Measurements from ENCODE around the gene TMEM38B. TPM values are rescaled to one million over a fixed set of nuclear protein-coding genes. Genes with fewer than 3 reads are reported as not detected.

The TMEM38B gene
- total RNA-seq, 2 experiments from 2014 or later, result 15.9 to 22.5 TPM

DNA sequence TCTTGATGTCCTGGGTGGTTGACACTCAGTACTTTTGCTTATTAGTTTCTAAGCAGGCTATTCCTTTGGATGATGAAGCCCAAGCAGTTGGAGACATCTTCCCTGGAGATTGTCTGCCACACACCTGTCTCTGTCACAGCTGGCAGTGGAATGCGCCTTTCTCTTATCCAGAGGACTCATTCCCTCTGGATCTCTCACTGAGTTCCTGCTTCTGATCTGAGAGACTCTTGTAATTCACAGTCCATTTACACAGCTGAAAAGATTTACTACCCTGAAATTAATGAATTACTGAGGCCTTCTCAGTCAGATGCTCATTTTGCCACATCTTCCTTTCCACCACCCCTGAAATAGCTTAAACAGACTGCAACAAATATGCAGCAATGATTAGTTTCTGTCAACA is 16.2 kb upstream of the TMEM38B start:
- peaks cover 12% of the 10 kb centered on the region for H3K4me1 ChIP-seq (ENCODE audit: insufficient read depth, low read length, poor library complexity, severe bottlenecking)
- POLR2A ChIA-PET, result interaction anchor here (1.3 kb wide), 1 partner anchor 10 kb away, joined by 4 read pairs; no protein-coding TSS in a partner anchor

DNA sequence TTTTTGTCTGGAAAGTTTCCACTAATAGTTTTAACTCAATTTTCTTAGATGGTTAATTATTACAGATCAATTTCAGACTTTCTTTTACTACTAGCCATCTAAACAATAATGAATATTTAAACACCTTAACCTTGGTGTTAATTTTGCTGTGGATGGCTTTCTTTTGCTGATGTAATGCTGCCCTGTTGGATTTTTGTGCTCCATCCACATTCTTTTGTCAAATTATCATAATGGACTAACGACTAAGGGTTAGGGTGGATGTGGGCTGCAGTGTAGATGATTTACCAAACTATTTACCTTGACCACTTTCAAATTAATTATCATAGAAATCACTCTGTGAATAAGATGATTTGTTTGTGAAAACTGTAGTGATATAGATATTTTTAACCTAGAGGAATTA is 15.6 kb upstream of the TMEM38B start:
- H4K20me1 ChIP-seq (ENCODE audit: insufficient read depth, low read length), result no peaks in the 10 kb centered on the region
- TF ChIP-seq, protein P1, sequence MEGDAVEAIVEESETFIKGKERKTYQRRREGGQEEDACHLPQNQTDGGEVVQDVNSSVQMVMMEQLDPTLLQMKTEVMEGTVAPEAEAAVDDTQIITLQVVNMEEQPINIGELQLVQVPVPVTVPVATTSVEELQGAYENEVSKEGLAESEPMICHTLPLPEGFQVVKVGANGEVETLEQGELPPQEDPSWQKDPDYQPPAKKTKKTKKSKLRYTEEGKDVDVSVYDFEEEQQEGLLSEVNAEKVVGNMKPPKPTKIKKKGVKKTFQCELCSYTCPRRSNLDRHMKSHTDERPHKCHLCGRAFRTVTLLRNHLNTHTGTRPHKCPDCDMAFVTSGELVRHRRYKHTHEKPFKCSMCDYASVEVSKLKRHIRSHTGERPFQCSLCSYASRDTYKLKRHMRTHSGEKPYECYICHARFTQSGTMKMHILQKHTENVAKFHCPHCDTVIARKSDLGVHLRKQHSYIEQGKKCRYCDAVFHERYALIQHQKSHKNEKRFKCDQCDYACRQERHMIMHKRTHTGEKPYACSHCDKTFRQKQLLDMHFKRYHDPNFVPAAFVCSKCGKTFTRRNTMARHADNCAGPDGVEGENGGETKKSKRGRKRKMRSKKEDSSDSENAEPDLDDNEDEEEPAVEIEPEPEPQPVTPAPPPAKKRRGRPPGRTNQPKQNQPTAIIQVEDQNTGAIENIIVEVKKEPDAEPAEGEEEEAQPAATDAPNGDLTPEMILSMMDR (conservative IDR thresholded peaks at IDR 0.05; ENCODE audit: low read length), result no peak
- TF ChIP-seq EZH2phosphoT487 (IDR thresholded peaks at IDR 0.05; ENCODE audit: borderline replicate concordance, low read depth, low read length), result no peak
- no peaks in the 10 kb centered on the region for H3K9me2 ChIP-seq (ENCODE audit: insufficient read depth, low read length)
- ChIA-PET CTCF (ENCODE audit: unreplicated experiment) (no interaction called here), POLR2A (interaction anchor here (1.3 kb wide), 1 partner anchor 10 kb away, joined by 4 read pairs; no protein-coding TSS in a partner anchor)
- DNase-seq (ENCODE audit: low spot score), result no peak
- H3K36me3 ChIP-seq (ENCODE audit: insufficient read depth, low read length), result no peaks in the 10 kb centered on the region
- no peak overlapping the region for H3K27ac ChIP-seq (ENCODE audit: low read depth, low read length, poor library complexity, severe bottlenecking)
- no TSS peak for BruUV-seq (replicated peaks)
- H3K9me3 ChIP-seq (ENCODE audit: low read length), result peaks cover 8% of the 10 kb centered on the region; the same call in 1 of the 2 replicates
- H2AFZ ChIP-seq (ENCODE audit: low read length), result no peak overlapping the region
- H3K4me3 ChIP-seq (ENCODE audit: low read depth, low read length, poor library complexity, severe bottlenecking), result no peak overlapping the region
- H3K79me2 ChIP-seq (ENCODE audit: insufficient read depth, low read depth, low read length), result no peaks in the 10 kb centered on the region
- H3K4me1 ChIP-seq (ENCODE audit: insufficient read depth, low read length, poor library complexity, severe bottlenecking), result peaks cover 6% of the 10 kb centered on the region
- intact Hi-C loops (cut with micrococcal nuclease; ENCODE audit: unreplicated experiment), result no loop called here
- no peak overlapping the region for H3K4me2 ChIP-seq (ENCODE audit: low read length)

More for the DNA sequence above, 16.2 kb upstream of the TMEM38B start:
- no peak for DNase-seq (ENCODE audit: low spot score)
- H3K79me2 ChIP-seq (ENCODE audit: insufficient read depth, low read depth, low read length), result no peaks in the 10 kb centered on the region
- no peak overlapping the region for H3K4me3 ChIP-seq (ENCODE audit: low read depth, low read length, poor library complexity, severe bottlenecking)
- CTCF ChIA-PET (ENCODE audit: unreplicated experiment), result no interaction called here
- no peak overlapping the region for H2AFZ ChIP-seq (ENCODE audit: low read length)
- no peaks in the 10 kb centered on the region for H4K20me1 ChIP-seq (ENCODE audit: insufficient read depth, low read length)
- H3K9me3 ChIP-seq (ENCODE audit: low read length), result peaks cover 14% of the 10 kb centered on the region; the same call in 1 of the 2 replicates
- no TSS peak for BruUV-seq (replicated peaks)
- no peaks in the 10 kb centered on the region for H3K9me2 ChIP-seq (ENCODE audit: insufficient read depth, low read length)
- H3K27ac ChIP-seq (ENCODE audit: low read depth, low read length, poor library complexity, severe bottlenecking), result no peak overlapping the region
- H3K4me2 ChIP-seq (ENCODE audit: low read length), result no peak overlapping the region
- no peaks in the 10 kb centered on the region for H3K36me3 ChIP-seq (ENCODE audit: insufficient read depth, low read length)
- intact Hi-C loops (cut with micrococcal nuclease; ENCODE audit: unreplicated experiment), result no loop called here
- TF ChIP-seq, protein P1 (conservative IDR thresholded peaks at IDR 0.05; ENCODE audit: low read length), result no peak
- TF ChIP-seq EZH2phosphoT487 (IDR thresholded peaks at IDR 0.05; ENCODE audit: borderline replicate concordance, low read depth, low read length), result no peak

GRCh38 chr9:105679257-105680022 is 14.9 kb upstream of the TMEM38B start:
- no peak overlapping the region for H3K4me2 ChIP-seq (ENCODE audit: low read length)
- ChIA-PET POLR2A (interaction anchor here (0.6 to 1.3 kb wide), 5 partner anchors 11 to 1333 kb away, joined by 3 to 4 read pairs (median 4); no protein-coding TSS in a partner anchor), CTCF (ENCODE audit: unreplicated experiment) (no interaction called here)
- no peak overlapping the region for H3K27ac ChIP-seq (ENCODE audit: low read depth, low read length, poor library complexity, severe bottlenecking)
- no peaks in the 10 kb centered on the region for H3K9me2 ChIP-seq (ENCODE audit: insufficient read depth, low read length)
- H4K20me1 ChIP-seq (ENCODE audit: insufficient read depth, low read length), result no peaks in the 10 kb centered on the region
- H3K79me2 ChIP-seq (ENCODE audit: insufficient read depth, low read depth, low read length), result no peaks in the 10 kb centered on the region
- no peak overlapping the region for H2AFZ ChIP-seq (ENCODE audit: low read length)
- peaks cover 7% of the 10 kb centered on the region; the same call in 1 of the 2 replicates for H3K9me3 ChIP-seq (ENCODE audit: low read length)
- no peaks in the 10 kb centered on the region for H3K36me3 ChIP-seq (ENCODE audit: insufficient read depth, low read length)
- DNase-seq (ENCODE audit: low spot score), result no peak
- H3K4me3 ChIP-seq (ENCODE audit: low read depth, low read length, poor library complexity, severe bottlenecking), result no peak overlapping the region
- intact Hi-C loops (cut with micrococcal nuclease; ENCODE audit: unreplicated experiment), result no loop called here
- BruUV-seq (replicated peaks), result no TSS peak
- H3K4me1 ChIP-seq (ENCODE audit: insufficient read depth, low read length, poor library complexity, severe bottlenecking), result no peaks in the 10 kb centered on the region
- TF ChIP-seq EZH2phosphoT487 (IDR thresholded peaks at IDR 0.05; ENCODE audit: borderline replicate concordance, low read depth, low read length), result no peak
- TF ChIP-seq, protein P1 (conservative IDR thresholded peaks at IDR 0.05; ENCODE audit: low read length), result no peak
